B cell (primary cell): ENCODE results near the gene DCTN4. TPM values are rescaled to one million over a fixed set of nuclear protein-coding genes. Genes with fewer than 3 reads are reported as not detected.

Experiments
- ATAC-seq: fragments of 200-7000 bp; cut with Tn5 transposase; one replicate; pipeline ENCODE4 v1.10.0; 2021; ENCODE audit warnings: low read depth, mild to moderate bottlenecking, moderate number of reproducible peaks, moderate library complexity
- CTCF ChIA-PET: fragments of 350-600 bp; sonication (Branson Sonifier 250); formaldehyde crosslinking; loops from one replicate; lab custom pipeline; 2021; ENCODE audit warnings: antibody characterized with exemption, inconsistent platforms; lab: Charles Lee
- POLR2A ChIA-PET: fragments of 350-600 bp; sonication (Branson Sonifier 250); formaldehyde crosslinking; loops from one replicate; lab custom pipeline; 2021; ENCODE audit warnings: antibody characterized with exemption; lab: Charles Lee
- DNase-seq: peaks from one replicate; pipeline ENCODE4 v3.0.0; 2013
- H2AFZ ChIP-seq: 2 replicates; pipeline ENCODE4 v1.6.1; 2012; ENCODE audit warnings: mild to moderate bottlenecking, low read depth, low read length; ENCODE audit not compliant: insufficient read depth, poor library complexity, severe bottlenecking
- H3K27ac ChIP-seq, 2 donors: 1 replicate in 1 of 2; 2 replicates in 1 of 2; pipeline ENCODE4 v1.5.1; 2012 to 2013; ENCODE audit warnings: low read length in 2 of 2, mild to moderate bottlenecking in 2 of 2, moderate library complexity in 1 of 2
- H3K27me3 ChIP-seq, 4 experiments: fragments of 200-600 bp in 1 of 4; sonication (generic) in 1 of 4; replicated peaks in 1 of 4; 1 replicate in 2 of 4; 2 replicates in 2 of 4; pipeline versions ENCODE4 v1.6.1 to v1.7.0; 2013 to 2016; ENCODE audit warnings: low read length in 3 of 4, mild to moderate bottlenecking in 2 of 4, mixed read lengths in 1 of 4, moderate library complexity in 1 of 4; ENCODE audit not compliant: insufficient read depth in 4 of 4, control insufficient read depth in 3 of 4; ENCODE audit errors: control extremely low read depth in 1 of 4
- H3K36me3 ChIP-seq, 2 experiments: replicated peaks in 1 of 2; 1 replicate in 1 of 2; 2 replicates in 1 of 2; pipeline versions ENCODE4 v1.6.1 to v1.7.1; 2013; ENCODE audit warnings: low read length in 1 of 2; ENCODE audit not compliant: insufficient read depth in 2 of 2, control insufficient read depth in 1 of 2; ENCODE audit errors: control extremely low read depth in 1 of 2, extremely low read depth in 1 of 2
- H3K4me1 ChIP-seq, 2 donors: fragments of 200-600 bp in 1 of 2; sonication (generic) in 1 of 2; 1 replicate in 1 of 2; 2 replicates in 1 of 2; pipeline versions ENCODE4 v1.5.1 to v1.6.1; 2013 to 2017; ENCODE audit warnings: low read length in 2 of 2; ENCODE audit not compliant: control insufficient read depth in 2 of 2, insufficient read depth in 2 of 2
- H3K4me2 ChIP-seq: replicated peaks from 2 replicates; pipeline ENCODE3; 2012; ENCODE audit warnings: mild to moderate bottlenecking, low read depth, low read length; ENCODE audit not compliant: poor library complexity, severe bottlenecking
- H3K4me3 ChIP-seq, 5 experiments: fragments of 200-600 bp in 1 of 5; sonication (generic) in 1 of 5; 1 replicate in 3 of 5; 2 replicates in 2 of 5; pipeline versions ENCODE4 v1.5.1 to v1.7.0; 2011 to 2016; ENCODE audit warnings: low read length in 4 of 5, mild to moderate bottlenecking in 4 of 5, low read depth in 2 of 5, control low read depth in 1 of 5, moderate library complexity in 1 of 5; ENCODE audit not compliant: insufficient read depth in 1 of 5; ENCODE audit errors: control extremely low read depth in 1 of 5, extremely low read depth in 1 of 5
- H3K79me2 ChIP-seq: fragments of 200-600 bp; sonication (generic); one replicate; pipeline ENCODE4 v1.6.0; 2016; ENCODE audit warnings: low read length; ENCODE audit not compliant: control insufficient read depth, insufficient read depth
- H3K9ac ChIP-seq: fragments of 200-600 bp; sonication (generic); 2 replicates; pipeline ENCODE4 v1.6.1; 2017; ENCODE audit warnings: mild to moderate bottlenecking, low read length, moderate library complexity
- H3K9me3 ChIP-seq, 3 donors: one replicate each; pipeline versions ENCODE4 v1.6.1 to v1.7.1; 2013; ENCODE audit warnings: low read length in 2 of 3; ENCODE audit not compliant: control insufficient read depth in 2 of 3, insufficient read depth in 1 of 3; ENCODE audit errors: control extremely low read depth in 1 of 3
- H4K20me1 ChIP-seq: 2 replicates; pipeline ENCODE4 v1.6.0; 2012; ENCODE audit warnings: mild to moderate bottlenecking, low read length; ENCODE audit not compliant: insufficient read depth, control insufficient read depth, poor library complexity, severe bottlenecking
- H3K27ac Mint-ChIP-seq: one replicate; pipeline ENCODE4 v1.8.0; 2021; ENCODE audit warnings: mixed read lengths
- H3K27me3 Mint-ChIP-seq: one replicate; pipeline ENCODE4 v1.8.0; 2021; ENCODE audit warnings: mixed read lengths
- H3K4me1 Mint-ChIP-seq: one replicate; pipeline ENCODE4 v1.8.0; 2021; ENCODE audit warnings: mixed read lengths
- H3K4me3 Mint-ChIP-seq: one replicate; pipeline ENCODE4 v1.8.0; 2021; ENCODE audit warnings: mixed read lengths
- H3K9me3 Mint-ChIP-seq: one replicate; pipeline ENCODE4 v1.8.0; 2022; ENCODE audit warnings: mixed read lengths; ENCODE audit not compliant: insufficient read depth
- EZH2 ChIP-seq: IDR thresholded peaks from 2 replicates; pipeline ENCODE4 v1.6.1; 2012; ENCODE audit warnings: borderline replicate concordance, low read depth, mild to moderate bottlenecking, moderate library complexity, low read length; ENCODE audit not compliant: insufficient read depth, poor library complexity, severe bottlenecking
- WGBS: methylation state at CpG from one replicate; pipeline ENCODE4 v1.1.5; 2013; ENCODE audit warnings: missing lambda C conversion rate; ENCODE audit not compliant: insufficient coverage; 5-methylcytosine and 5-hydroxymethylcytosine counted together
- intact Hi-C: fragments of 100-400 bp; cut with micrococcal nuclease; formaldehyde crosslinking; loops from one replicate; pipeline ENCODE4 v1.10.0; 2022
- polyA plus RNA-seq: library from polyadenylated mRNA; depleted of rRNA; stranded (reverse); fragments of >200 nt; gene quantifications from 2 replicates; pipeline ENCODE4 v1.2.3, GENCODE V29; 2012
- total RNA-seq, 2 donors: library from RNA; stranded (reverse); fragments of 120-200 nt in 1 of 2; gene quantifications; 1 replicate in 1 of 2; 2 replicates in 1 of 2; pipeline versions ENCODE4 v1.2.3 to v1.2.4, GENCODE V29; 2013 to 2022
- TF ChIP-seq, protein P1 (sequence below): fragments of 200-600 bp; IDR thresholded peaks from one replicate; pipeline ENCODE4 v1.8.0; 2022; ENCODE audit warnings: antibody characterized with exemption, mild to moderate bottlenecking

Gene DCTN4
- total and polyA plus RNA-seq, 2 donors (not counting 1 experiment from before 2014, with no cell fraction given) = 11.2 to 54.4 TPM

DNA sequence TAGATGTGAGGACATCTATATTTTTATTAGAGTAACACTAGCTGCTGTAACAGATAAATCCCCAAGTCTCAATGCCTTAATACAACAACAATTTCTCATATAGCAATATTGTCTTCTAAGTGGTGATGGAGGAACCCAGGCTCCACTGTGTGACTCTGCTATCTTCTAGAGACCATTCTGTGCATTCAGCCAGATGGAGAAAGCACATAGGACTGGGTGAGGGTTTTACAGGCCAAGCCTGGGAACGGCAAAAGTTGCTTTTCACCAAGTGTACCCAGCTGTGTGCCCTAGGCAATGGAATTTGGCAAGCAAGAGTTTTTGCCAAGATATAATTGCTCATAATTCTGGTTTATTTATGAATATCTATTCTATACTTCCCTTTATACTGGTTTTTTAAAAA, 69.7 kb downstream of the DCTN4 start:
- Histone ChIP-seq H3K36me3 (peaks cover 2 to 43% of the 10 kb centered on the region in 2 experiments), H3K4me2 (no peak overlapping the region), H3K4me3 (no peak overlapping the region), H3K4me1 (no peaks in the 10 kb centered on the region), H3K27me3 (no peaks in the 10 kb centered on the region), H3K9me3 (no peaks in the 10 kb centered on the region), H3K27ac (no peak overlapping the region), H3K9ac (no peak overlapping the region), H4K20me1 (no peaks in the 10 kb centered on the region), H2AFZ (no peak overlapping the region), H3K79me2 (no peaks in the 10 kb centered on the region)
- intact Hi-C loops = no loop called here
- Mint-ChIP-seq H3K4me1 (no peaks in the 10 kb centered on the region), H3K9me3 (no peaks in the 10 kb centered on the region), H3K27ac (no peak overlapping the region), H3K4me3 (no peak overlapping the region), H3K27me3 (no peaks in the 10 kb centered on the region)
- ATAC-seq (no peak), DNase-seq (no peak)
- POLR2A ChIA-PET = no interaction called here
- TF ChIP-seq EZH2 = no peak
- TF ChIP-seq, protein P1, sequence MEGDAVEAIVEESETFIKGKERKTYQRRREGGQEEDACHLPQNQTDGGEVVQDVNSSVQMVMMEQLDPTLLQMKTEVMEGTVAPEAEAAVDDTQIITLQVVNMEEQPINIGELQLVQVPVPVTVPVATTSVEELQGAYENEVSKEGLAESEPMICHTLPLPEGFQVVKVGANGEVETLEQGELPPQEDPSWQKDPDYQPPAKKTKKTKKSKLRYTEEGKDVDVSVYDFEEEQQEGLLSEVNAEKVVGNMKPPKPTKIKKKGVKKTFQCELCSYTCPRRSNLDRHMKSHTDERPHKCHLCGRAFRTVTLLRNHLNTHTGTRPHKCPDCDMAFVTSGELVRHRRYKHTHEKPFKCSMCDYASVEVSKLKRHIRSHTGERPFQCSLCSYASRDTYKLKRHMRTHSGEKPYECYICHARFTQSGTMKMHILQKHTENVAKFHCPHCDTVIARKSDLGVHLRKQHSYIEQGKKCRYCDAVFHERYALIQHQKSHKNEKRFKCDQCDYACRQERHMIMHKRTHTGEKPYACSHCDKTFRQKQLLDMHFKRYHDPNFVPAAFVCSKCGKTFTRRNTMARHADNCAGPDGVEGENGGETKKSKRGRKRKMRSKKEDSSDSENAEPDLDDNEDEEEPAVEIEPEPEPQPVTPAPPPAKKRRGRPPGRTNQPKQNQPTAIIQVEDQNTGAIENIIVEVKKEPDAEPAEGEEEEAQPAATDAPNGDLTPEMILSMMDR = no peak
- no CpG with 5 or more reads among the region's 1 CpG for WGBS
- CTCF ChIA-PET = interaction anchor here (0.8 kb wide), 1 partner anchor 12 kb away, joined by 3 read pairs; the partner anchor contains the start of gene RBM22

DNA sequence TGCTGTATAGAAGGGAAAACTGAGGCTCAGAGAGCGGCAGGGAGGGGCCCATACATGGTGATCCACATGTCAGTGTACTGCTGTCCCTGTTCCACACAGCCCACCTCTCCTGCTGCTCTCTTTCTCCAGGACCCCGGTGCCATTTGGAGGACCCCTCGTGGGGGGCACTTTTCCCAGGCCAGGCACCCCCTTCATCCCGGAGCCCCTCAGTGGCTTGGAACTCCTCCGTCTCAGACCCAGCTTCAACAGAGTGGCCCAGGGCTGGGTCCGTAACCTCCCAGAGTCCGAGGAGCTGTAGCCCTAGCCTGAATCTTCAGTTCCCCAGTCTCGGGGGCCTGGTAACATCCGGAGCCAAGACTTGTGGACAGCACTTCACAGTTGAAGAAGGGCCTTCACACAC, 82.2 kb downstream of the DCTN4 start:
- Histone ChIP-seq H3K9me3 (peaks cover 0 to 4% (median 0%) of the 10 kb centered on the region in 3 donors), H3K4me1 (peaks cover 7 to 13% of the 10 kb centered on the region in 2 donors), H3K27me3 (peaks cover 0 to 14% (median 5%) of the 10 kb centered on the region in 4 experiments), H2AFZ (no peak overlapping the region), H3K9ac (no peak overlapping the region), H3K36me3 (peaks cover 0 to 4% of the 10 kb centered on the region in 2 experiments), H3K79me2 (no peaks in the 10 kb centered on the region), H3K4me2 (no peak overlapping the region), H3K4me3 (no peak overlapping the region), H4K20me1 (no peaks in the 10 kb centered on the region), H3K27ac (no peak overlapping the region)
- DNase-seq (no peak), ATAC-seq (no peak)
- Mint-ChIP-seq H3K27ac (no peak overlapping the region), H3K4me3 (no peak overlapping the region), H3K27me3 (peaks cover 5% of the 10 kb centered on the region), H3K9me3 (no peaks in the 10 kb centered on the region), H3K4me1 (peaks cover 7% of the 10 kb centered on the region)
- TF ChIP-seq, protein P1 = no peak
- no peak for TF ChIP-seq EZH2
- ChIA-PET CTCF (no interaction called here), POLR2A (interaction anchor here (0.6 kb wide), 1 partner anchor 46 kb away, joined by 3 read pairs; no protein-coding TSS in a partner anchor)
- WGBS = over 99% methylated on average over 9 of the region's 9 CpGs
- intact Hi-C loops = no loop called here
